GM03348 (cell line): ENCODE measurements around the gene NTHL1.

Source experiments
- DNase-seq: peaks from one replicate; pipeline ENCODE4 v3.0.0; 2012; ENCODE audit warnings: low spot score

Gene NTHL1

GRCh38 chr16:2047330-2048115 lies at the start of gene NTHL1, which contains the start of gene TSC2:
TSS of gene NTHL1 (minus strand) at chr16:2047834. CDS start at chr16:2047823, 11 bp downstream.
TSS of gene TSC2 (plus strand) at chr16:2047985. CDS start at chr16:2048616, 631 bp downstream.
- peak; percentile 97 for DNase-seq

- peak; percentile 11 for DNase-seq
Measured at GRCh38 chr16:2096853-2097595, 49.4 kb upstream of the NTHL1 start.

- DNase-seq = peak; percentile 3
Measured at GRCh38 chr16:2095918-2096582, 48.4 kb upstream of the NTHL1 start.

- DNase-seq = no peak
Measured at GRCh38 chr16:2095315-2095853, 47.8 kb upstream of the NTHL1 start.

GRCh38 chr16:2093793-2094192 lies 46.2 kb upstream of the NTHL1 start:
- no peak for DNase-seq

- DNase-seq = no peak
Measured at GRCh38 chr16:2092866-2093265, 45.2 kb upstream of the NTHL1 start.

- DNase-seq = peak; percentile 9
Measured at GRCh38 chr16:2092256-2092620, 44.6 kb upstream of the NTHL1 start.

GRCh38 chr16:2091547-2092255 lies 44.1 kb upstream of the NTHL1 start:
- peak; percentile 11 for DNase-seq

- DNase-seq = peak; percentile 78
Measured at GRCh38 chr16:2090777-2091546, 43.3 kb upstream of the NTHL1 start.

GRCh38 chr16:2090481-2090776 lies 42.8 kb upstream of the NTHL1 start:
- no peak for DNase-seq

GRCh38 chr16:2089706-2090480 lies 42.3 kb upstream of the NTHL1 start:
- DNase-seq = no peak

- no peak for DNase-seq
Measured at GRCh38 chr16:2088759-2089358, 41.2 kb upstream of the NTHL1 start.

- no peak for DNase-seq
Measured at GRCh38 chr16:2087748-2088631, 40.4 kb upstream of the NTHL1 start.

GRCh38 chr16:2086812-2087747 lies 39.4 kb upstream of the NTHL1 start:
- no peak for DNase-seq

- no peak for DNase-seq
Measured at GRCh38 chr16:2086106-2086742, 38.6 kb upstream of the NTHL1 start.

GRCh38 chr16:2085669-2086068 lies 38.0 kb upstream of the NTHL1 start:
- DNase-seq = peak; percentile 75

GRCh38 chr16:2084895-2085625 lies 37.4 kb upstream of the NTHL1 start:
- DNase-seq = no peak
